HG02852 (cell line): ENCODE results near the gene RAB40C.

Source experiments
- ATAC-seq: cut with Tn5 transposase; IDR thresholded peaks from one replicate; pipeline ENCODE4 v1.9.1; 2021; ENCODE audit warnings: mild to moderate bottlenecking, moderate library complexity; ENCODE audit not compliant: unreplicated experiment

The RAB40C gene

DNA sequence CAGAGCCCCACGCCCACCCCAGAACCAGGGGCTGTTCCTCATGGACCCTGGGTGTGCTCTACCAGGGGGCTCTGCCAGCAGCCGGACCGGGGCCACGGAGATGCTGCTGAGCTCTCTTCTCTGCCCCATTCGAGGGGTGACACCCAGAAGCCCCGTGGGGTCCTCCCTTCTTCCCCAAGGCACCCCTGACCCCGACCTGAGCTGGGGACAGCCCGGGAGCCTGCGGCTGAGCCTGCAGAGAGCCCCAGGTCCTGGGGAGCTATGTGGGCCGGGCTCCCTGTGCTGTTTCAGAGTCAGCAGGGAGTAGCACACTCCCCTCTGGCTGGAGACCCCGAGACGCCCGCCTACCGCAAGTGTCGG lies 30.9 kb upstream of the RAB40C start:
- ATAC-seq, result no peak

DNA sequence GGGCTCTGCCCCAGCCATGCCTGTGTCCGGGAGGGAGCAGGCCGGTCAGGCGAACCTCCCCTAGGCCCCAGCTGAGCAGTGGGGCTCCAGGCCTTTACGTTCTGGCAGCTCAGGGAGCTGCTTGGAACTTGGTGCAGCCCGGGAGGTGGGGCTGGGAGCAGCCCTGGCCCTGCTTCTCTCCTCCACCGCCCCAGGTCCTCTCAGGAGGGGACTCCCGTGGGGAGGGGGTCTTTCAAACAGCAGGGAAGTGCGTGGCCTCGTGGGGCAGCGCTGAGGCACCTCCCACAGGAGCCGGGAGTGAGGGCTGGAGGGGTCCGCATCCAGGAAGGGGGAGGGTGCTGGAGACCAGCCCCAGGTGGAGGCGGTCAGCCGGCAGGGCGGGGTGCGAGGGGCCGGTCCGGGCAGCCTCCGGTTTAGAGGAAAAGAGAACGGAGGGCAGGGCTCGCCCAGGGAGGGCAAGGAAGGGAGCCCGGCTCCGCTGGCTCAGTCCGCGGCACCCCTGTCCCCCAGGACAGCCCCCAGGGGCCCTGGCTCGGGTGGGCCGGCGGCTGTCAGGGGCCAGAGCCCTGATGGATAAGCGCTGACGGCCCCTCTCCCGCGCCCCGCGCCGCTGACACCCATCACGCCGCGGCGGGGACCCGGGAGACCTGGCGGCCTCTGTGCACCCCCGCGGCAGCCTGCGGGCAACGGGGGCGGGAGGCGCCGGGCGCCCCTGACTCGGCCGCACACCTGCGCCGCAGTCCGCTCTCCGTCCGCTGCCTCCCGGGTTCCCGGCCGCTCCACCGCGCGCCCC lies 30.3 kb upstream of the RAB40C start:
- ATAC-seq, result no peak

DNA sequence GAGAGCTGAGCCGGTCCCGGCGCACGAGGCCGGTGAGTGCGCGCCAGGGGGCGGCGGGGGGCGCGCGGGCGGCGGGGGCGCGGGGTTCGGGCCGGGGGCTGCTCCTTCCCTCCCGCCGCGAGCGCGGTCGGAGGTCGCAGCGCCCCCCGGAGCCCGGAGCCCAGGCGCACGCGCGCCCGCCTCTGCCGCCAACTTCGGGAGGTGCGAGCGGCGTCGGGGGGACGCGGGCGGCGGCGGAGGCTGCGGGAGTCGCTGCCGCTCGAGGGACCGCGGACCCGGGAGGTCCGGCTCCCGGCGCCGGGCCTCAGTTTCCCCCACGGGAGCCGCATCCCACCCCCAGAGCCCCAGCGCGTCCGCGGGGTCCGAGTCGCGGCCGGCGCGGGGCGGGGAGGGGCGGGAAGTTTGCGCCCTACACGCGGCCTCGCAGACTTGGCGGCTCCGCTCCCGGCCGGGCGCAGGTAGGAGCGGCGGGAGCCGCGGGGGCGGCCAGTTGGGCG lies 29.6 kb upstream of the RAB40C start, which contains the start of gene PRR35:
TSS of gene PRR35 (plus strand) at position 191 of the 497 bp plus-strand sequence. CDS start 2,901 bp downstream, outside the sequence.
- ATAC-seq, result no peak

DNA sequence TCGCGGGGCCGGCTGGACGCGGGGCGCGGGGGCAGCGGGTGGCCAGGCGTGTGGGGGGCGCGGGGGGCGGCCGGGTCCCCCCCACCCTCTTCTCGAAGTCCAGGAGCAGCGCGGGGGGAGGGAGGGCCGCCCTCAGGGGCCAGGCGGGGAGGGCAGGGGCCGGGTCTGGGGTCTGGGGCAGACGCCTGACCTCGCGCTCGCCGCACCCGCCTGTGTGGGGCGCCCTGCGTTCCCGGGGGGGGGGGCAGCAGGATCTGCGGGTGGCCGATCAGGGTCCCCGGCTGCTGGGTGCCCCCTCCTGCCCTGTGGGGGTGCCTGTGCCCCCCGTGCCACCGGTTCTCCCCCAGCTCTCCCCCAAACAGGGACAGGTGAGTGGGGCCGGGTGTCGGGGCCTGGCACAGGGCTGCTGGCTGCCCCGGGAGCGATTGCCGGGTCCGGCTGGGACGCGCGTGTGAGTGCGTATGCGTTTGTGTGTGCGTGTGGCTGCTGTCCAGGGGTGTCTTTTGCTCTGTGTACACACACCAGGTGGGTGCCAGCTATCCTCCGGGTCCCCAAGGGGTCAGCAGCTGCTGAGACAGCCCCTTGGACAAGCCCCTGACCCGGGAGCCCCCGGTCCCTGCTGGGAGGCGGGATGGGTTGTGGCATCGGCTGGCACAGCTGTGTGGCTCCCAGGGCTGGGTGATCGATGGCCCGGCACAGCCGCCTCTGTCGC lies 29.0 kb upstream of the RAB40C start:
- no peak for ATAC-seq

DNA sequence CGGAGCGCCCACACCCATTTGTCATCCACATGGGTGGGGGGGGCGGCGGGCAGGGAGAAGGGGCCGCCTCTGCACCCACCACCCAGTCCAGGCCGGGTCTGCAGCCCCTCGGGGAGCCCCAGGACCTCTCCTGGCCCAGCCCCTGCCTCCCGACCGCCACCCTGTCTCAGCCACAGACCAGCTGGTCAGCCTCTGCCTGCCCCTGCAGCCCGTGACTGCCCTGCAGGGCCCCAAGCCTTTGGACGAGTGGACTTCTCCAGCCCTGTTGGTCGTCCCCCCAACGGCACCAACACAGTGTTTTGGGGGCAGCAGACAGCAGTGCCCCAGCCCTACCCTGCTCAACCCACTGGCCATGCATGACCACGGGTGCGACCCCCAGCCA lies 28.5 kb upstream of the RAB40C start:
- ATAC-seq, result no peak

DNA sequence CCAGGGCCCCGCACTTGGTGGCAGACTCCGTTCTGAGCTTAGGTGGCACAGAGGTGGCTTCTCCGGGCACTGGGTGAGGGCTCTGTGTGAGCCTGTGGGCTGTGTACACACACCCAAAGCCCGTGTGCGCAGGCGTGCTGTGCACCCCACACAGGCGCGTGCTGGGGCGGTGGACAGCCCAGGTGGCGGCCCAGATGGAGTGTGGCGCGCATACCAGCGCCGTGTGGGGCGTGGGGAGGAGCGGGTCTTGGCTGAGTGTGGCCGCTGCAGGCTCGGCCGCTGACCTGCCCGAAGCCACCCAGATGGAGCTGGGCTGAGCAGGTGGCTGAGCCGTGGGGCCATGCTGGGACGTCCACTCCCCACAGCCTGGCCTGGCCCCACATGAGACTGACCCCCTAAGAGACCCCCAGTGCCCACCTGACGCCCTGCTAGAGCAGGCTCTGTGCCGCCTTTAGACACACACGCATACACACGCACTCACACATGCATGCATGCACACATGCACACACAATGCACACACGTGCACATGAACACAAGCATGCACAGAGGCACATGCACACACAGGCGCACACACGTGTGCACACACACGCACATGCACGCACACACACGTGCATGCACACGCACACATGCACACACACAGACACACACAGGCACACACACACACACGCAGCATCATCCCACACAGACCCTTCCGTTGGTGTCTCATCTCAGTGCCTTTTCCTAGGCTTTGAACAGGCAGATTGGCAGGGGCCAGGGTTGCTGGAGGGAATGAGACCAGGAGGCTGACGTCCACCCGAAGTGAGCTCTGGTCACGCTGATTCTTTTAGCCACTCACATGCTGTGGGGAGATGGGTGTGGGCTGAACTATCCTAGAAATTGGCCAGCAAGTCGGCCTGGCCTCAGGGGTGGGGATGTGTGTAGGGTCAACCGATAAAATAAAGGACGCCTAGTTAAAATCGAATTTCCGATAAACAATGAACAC lies 27.6 kb upstream of the RAB40C start:
- ATAC-seq, result no peak

DNA sequence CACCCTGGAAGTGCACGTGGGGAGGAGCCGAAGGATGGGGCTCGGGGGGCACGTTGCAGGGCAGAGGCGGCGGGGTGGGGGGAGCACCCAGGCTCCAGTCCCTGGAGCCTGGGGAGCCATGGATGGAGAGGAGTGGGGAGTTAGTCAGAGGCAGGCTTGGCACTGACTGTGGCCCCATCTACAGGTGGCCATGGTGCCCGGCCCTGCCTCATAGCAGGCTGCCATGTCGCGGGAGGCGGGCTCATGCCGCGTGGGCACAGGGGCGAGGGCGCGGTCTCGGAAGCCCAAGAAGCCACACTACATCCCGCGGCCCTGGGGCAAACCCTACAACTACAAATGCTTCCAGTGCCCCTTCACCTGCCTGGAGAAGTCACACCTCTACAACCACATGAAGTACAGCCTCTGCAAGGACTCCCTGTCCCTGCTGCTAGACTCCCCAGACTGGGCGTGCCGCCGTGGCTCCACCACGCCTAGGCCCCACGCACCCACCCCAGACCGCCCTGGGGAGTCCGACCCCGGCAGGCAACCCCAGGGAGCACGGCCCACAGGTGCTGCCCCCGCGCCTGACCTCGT lies 26.7 kb upstream of the RAB40C start:
- ATAC-seq, result no peak

DNA sequence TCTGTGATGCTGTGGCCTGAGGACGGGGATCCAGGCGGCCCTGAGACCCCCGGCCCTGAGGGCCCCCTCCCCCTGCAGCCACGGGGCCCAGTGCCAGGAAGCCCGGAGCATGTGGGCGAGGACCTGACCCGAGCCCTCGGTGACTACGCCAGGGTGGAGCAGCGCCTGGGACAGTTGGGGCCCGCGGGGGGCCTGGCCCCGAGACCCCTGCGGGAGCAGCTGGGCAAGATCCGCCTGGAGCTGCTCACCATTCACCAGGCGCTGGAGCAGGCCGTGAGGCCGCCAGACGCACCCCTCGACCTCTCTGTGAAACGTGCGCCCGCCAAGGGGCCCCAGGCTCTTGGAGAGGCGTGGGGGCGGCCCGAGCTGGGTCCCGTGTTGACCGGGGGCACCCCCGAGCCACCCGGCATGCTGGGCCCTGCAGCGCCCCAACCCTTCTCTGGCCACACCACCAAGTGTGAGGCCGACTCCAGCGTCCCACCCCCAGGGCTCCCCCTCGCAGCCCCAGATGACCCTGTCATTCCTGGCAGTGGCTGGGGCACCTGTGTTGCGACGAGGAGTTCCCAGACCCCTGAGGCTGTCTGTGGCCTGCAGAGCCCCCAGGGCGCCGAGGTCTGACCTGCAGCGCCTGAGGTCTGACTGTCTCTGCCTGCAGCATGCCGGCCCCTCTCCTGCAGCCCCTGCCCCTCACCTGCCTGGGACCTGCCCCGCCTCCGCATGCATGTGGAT lies 25.0 kb upstream of the RAB40C start:
- ATAC-seq, result no peak

DNA sequence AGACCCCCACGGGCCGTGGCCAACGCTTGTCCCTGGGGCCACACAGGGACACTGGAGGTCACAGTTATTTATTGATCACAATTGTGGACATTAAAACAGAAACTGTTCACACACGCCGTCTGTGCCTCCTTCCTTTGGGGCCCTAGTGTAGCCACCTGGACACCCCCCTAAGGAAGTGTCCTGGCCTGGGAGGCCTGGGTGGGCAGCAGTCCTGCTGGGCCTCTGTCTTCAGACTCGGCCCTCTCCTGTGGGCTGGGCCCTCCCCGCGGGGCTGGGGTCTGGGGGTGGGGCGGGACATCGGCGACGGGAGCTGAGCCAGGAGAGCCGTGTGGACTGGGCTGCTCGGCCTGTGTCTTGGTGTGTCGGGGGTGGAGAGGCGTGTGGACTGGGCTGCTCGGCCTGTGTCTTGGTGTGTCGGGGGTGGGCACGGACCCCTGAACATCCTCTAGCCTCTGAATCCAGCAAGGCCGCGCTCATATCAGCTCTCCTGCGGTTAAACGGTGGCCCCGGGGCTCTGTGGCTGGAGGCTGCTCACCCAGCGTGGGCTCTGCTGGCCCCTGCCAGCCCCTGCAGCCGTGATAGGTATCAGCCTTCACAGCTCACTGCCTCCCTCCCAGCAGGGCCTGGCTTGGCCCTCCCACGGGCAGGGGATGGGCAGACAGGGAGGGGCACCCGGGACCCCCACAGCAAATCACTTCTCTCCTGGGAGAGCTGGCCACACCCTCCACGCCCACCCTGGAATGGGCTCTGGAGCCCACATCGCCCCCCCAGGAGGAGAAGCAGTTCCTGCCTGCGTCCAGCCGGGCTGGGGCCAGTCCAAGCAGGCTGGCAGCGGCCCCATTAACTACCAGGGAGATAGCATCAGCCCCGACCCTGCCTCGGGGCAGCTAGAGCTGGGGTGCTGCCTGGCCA lies 24.2 kb upstream of the RAB40C start:
- ATAC-seq, result no peak

DNA sequence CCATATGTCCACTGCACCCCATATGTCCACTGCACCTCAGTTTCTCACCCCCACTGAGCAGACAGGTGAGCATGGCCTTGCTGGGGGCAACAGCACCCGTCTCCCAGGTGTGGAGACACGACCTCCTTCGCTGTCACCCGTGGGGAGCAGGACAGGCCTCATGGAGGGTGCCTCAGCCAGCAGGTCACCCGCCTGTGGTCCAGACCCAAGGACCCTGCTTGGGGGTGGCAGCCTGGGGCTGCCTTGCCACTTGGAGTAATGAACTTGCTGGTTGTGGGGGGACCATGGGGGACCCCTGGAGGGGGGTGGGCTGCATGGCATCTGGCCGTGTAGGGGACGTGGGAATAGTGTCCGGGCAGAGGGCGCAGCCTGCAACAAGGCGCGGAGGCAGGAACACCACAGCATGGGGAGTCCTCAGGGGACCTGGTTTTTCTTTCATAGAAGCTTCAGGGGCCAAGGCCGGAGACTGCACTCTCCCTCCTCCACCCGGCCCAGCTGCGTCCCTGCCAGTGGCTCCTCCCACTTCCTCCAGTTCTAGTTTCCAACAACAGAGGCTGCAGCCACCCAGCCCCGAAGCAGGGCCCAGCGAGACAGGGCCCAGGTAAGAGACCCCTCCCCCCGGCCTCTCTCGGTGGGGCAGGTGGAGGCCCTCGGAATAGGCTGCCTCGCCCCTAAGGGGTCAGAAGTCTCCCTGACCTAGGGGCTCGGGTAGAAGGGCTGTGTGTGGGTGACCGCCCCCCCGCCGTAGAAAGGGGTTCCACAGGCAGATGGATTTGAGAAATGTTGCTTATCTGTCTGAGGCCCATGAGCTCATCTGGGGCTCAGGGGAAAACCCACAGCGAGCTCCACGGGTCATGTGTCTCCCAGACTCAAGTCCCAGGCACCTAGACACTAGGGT lies 23.1 kb upstream of the RAB40C start, which contains the start of gene NHLRC4:
TSS of gene NHLRC4 (plus strand) at position 531 of the 898 bp plus-strand sequence. CDS start 1,043 bp downstream, outside the sequence.
- no peak for ATAC-seq

DNA sequence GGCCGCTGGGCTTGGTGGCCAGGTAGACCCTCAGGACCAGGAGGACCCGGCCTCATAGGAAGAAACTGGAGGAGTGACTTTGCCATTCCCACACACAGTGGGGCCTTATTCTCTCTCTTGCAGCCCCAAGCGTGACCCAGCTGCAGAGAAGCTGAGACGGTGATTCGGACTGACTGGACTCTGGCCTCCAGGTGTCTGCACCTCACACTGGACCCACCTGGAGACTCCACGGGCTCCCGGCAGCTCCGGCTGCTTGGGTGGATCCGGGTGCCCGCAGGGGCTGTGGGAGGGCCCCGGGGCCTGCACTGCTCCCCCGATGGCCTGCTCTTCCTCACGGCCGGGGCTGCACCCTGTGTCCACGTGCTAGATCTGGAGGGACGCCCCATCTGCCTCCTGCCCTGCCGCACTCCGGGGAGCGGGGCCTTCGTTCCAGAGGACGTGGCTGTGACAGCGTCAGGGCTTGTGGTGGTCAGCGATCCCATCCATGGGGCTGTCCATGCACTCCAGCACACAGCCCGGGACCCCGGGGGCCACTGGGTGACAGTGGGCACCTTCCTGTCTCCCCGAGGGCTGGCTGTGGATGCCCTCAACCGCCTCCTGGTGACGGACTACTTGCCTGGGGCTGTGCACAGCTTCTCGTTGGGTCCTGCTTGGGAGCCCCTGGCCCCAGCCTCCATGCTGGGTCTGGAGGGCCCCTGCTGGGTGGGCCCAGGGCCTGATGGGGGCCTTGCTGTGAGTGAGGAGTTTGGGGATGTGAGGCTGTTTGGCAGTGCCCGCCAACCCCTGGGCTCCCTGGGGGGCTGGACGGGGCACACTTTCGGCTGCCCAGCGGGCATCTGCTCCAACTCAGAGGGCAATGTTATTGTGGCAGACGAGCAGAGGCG lies 22.3 kb upstream of the RAB40C start:
- no peak for ATAC-seq

DNA sequence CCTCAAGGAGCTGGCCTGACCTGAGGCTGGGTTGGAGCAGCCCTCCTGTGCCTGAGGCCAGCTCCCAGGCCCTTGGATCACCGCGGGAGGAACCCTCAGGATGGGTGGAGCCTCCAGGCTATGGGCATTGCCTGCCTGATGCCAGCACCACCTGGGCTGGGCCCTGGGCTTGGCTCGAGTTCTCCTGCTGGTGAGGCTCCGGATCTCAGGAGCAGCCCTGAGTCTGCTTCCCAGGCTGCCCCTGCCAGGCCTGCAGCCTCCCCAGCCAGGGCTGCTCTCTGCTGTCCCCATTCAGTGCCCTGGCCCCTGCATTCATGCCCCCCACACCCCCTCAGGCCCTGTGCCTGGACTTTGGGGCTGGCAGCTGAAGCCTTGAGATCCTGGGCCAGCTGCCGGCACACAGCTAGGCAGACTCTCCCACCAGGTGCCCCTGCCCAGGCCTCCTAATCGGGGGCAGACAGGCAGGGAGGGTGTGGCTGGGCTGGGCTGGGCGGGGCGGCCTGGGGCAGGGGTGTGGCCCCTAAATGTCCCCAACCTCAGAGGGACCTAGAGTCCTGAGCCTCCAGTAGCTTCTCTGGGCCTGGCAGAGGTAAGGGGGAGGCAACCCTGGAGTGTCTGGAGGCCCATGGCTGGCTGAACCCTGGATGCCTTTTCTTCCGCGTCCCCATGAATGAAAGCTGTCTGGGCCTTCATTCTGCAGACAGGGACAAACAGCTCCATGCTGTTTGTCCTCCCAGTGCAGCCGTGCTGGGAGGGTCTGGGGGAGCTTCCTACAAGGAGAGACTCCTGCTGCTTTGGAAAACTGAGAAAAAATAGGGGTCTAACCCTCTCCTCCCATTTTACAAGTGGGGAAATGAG lies 21.2 kb upstream of the RAB40C start:
- no peak for ATAC-seq

DNA sequence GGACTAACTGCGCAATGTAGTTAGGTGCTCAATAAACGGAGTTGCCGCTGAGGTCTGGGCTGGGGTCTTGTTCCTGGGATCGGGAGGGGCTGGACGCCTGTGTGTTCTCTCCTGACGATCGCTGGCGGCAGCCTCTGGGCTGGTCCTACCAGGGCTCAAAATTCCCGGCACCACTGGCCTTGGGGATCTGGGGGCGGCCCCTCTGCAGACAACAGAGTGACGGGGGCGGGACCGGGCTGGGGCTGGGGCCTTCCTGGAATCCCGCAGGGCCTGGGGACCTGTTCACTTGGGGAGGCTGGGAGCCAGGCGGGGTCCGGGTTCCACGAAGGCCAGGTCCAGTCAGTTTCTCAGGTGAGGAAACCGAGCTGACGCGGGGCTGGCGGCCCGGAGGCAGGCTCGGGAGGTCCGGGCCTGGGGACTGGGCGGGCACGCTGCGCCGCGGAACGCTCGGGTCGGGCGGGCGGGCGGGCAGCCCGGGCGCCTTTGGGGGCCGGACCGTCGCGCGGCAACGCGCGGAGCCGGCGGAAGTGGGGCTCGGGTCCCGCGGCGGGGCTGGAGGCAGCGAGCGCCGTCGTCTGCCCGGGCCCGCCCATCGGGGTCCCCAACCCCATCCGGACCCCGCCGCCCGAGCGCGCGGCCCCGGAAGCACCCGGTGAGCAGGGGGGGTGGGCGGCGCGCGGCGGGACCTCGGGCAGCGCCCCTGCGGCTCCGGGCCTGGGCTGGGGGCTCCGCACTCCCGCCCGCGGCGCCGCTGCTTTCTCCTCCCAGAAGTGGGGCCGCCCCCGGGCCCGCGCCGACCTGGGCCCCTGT lies 20.2 kb upstream of the RAB40C start, which contains the start of gene PIGQ:
TSS of gene PIGQ (plus strand) at position 524 of the 810 bp plus-strand sequence. CDS start 4,107 bp downstream, outside the sequence.
- no peak for ATAC-seq

DNA sequence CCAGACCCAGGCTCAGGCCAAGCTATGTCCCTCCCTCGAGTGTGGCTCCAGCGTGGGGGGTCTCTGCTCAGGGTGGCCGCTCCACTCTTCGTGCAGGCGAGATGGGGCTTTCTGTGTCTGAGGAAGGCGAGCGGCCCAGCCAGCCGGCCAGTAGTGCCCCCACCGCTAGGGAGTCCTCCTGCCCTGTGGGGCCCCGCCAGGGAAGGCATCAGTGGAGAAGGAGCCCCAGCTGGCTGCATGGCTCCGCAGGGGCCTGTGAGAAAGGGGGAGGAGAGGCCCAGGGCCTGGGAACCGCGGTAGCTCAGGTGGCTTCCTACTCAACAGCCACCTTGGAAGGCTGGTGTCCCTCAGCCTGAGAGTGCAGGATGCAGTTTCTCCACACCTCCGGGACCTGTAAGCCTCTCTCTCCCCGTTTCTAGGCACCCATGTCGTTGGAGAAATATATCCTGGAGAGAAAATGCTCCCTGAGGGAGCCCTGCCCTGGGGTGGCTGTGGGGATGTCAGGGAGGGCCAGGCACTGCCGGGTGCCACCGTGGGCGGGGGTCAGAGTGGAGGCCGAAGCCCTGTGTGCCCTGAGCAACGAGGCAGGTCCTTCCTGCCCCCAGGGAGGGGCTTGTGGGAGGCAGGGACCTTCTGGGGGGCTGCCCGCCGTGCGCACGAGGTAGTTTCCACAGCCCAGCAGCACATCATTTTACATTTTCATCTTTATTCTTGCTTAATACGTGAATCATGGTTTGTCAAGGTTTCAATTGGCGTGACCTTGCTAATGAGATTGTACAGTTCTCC lies 16.8 kb upstream of the RAB40C start:
- no peak for ATAC-seq
